ENCODE measurements around the gene CTSC. TPM values are rescaled to one million over a fixed set of nuclear protein-coding genes. Genes with fewer than 3 reads are reported as not detected.

The CTSC gene
- 10 to 100 TPM; 41.2 to 84.6 (median 46.0) TPM for total RNA-seq

- TF ChIP-seq CTCF (IDR thresholded peaks at IDR 0.05) (peak in 1 of 5 experiments; percentile 28), POLR2A (IDR thresholded peaks at IDR 0.05) (peak; percentile 25 to 67), EP300 (IDR thresholded peaks at IDR 0.05) (peak; percentile 55 to 91)
- DNase-seq (ENCODE audit: low spot score in 2 of 2): peak; percentile 89 to 90
- no peaks in the 10 kb centered on the region for H3K27me3 ChIP-seq
- peak within 1 kb of the TSS; percentile 68 to 78 (median 78) for H3K4me3 ChIP-seq
- H3K27ac ChIP-seq: peak within 1 kb of the TSS; percentile 67 to 87 (median 78)
- H3K9me3 ChIP-seq: no peaks in the 10 kb centered on the region
- 0% methylated on average over 49 to 54 of the region's 54 CpGs for WGBS, 2 donors
- peaks cover 0 to 44% (median 7%) of the 10 kb centered on the region in 4 donors for H3K4me1 ChIP-seq
- H3K36me3 ChIP-seq: no peaks in the 10 kb centered on the region
Observed at GRCh38 chr11:88337181-88337986, at the start of gene CTSC. Gene CTSC, minus strand, starts transcription at chr11:88337736. Its CDS starts 64 bp downstream, at chr11:88337672.

- peaks cover 0 to 8% (median 0%) of the 10 kb centered on the region in 4 donors for H3K4me1 ChIP-seq
- H3K4me3 ChIP-seq: no peak overlapping the region
- 95 to 96% methylated on average over 3 of the region's 3 CpGs for WGBS, 2 donors
- no peak overlapping the region for H3K27ac ChIP-seq
- no peaks in the 10 kb centered on the region for H3K27me3 ChIP-seq
- TF ChIP-seq EP300 (IDR thresholded peaks at IDR 0.05): no peak
- no peak for TF ChIP-seq POLR2A (IDR thresholded peaks at IDR 0.05)
- no peak for TF ChIP-seq CTCF (IDR thresholded peaks at IDR 0.05)
- no peaks in the 10 kb centered on the region for H3K36me3 ChIP-seq
- DNase-seq (ENCODE audit: low spot score in 2 of 2): no peak
- no peaks in the 10 kb centered on the region for H3K9me3 ChIP-seq
Observed at GRCh38 chr11:88384669-88385005, 47.1 kb upstream of the CTSC start.

DNA sequence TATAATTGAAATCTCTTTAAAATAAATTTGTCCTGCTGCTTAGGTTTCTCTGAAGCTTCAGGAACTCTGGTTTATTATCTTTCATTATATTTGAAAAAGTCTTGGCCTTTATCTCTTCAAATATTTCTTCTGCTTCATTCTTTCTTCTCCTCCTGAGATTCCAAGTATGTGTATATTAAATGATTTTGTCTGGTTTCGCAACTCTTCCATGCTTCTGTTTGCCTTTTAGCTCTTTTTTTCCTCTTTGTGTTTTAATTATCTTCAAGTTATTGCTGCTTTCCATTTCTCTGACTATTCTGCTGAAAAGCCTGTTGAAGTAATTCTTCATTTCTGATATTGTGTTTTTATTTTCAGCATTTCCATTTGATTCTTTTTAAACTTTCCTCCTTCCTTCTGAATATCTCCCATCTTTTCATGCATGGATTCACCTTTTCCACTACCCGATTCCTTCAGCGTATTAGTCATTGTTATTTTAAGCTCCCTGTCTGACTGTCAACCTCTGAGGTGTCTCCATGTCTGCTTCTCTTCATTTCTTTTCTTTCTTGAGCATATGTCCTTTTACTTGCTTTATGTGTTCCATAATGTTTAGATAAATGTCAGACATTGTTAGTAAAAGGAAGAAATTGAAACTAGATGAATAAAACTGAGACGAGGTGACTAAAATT lies 46.6 kb upstream of the CTSC start:
- TF ChIP-seq POLR2A (IDR thresholded peaks at IDR 0.05) (no peak), CTCF (IDR thresholded peaks at IDR 0.05) (no peak), EP300 (IDR thresholded peaks at IDR 0.05) (no peak)
- Histone ChIP-seq H3K4me3 (no peak overlapping the region), H3K27ac (no peak overlapping the region), H3K36me3 (no peaks in the 10 kb centered on the region), H3K27me3 (no peaks in the 10 kb centered on the region), H3K9me3 (no peaks in the 10 kb centered on the region), H3K4me1 (peaks cover 0 to 8% (median 0%) of the 10 kb centered on the region in 4 donors)
- DNase-seq (ENCODE audit: low spot score in 2 of 2): no peak
- WGBS, 2 donors: 75 to 78% methylated on average over 4 of the region's 4 CpGs

- Histone ChIP-seq H3K9me3 (no peaks in the 10 kb centered on the region), H3K36me3 (no peaks in the 10 kb centered on the region), H3K4me3 (no peak overlapping the region), H3K27ac (no peak overlapping the region), H3K4me1 (peaks cover 0 to 8% (median 0%) of the 10 kb centered on the region in 4 donors), H3K27me3 (no peaks in the 10 kb centered on the region)
- WGBS, 2 donors: 48 to 53% methylated on average over 3 of the region's 3 CpGs
- no peak for DNase-seq (ENCODE audit: low spot score in 2 of 2)
- no peak for TF ChIP-seq EP300 (IDR thresholded peaks at IDR 0.05)
- no peak for TF ChIP-seq CTCF (IDR thresholded peaks at IDR 0.05)
- no peak for TF ChIP-seq POLR2A (IDR thresholded peaks at IDR 0.05)
Observed at GRCh38 chr11:88383447-88383846, 45.9 kb upstream of the CTSC start.

GRCh38 chr11:88379130-88379529 lies 41.6 kb upstream of the CTSC start:
- Histone ChIP-seq H3K36me3 (peaks cover 0 to under 1% (median 0%) of the 10 kb centered on the region in 3 donors), H3K27me3 (no peaks in the 10 kb centered on the region), H3K4me3 (no peak overlapping the region), H3K9me3 (no peaks in the 10 kb centered on the region), H3K4me1 (peaks cover 0 to 5% (median 0%) of the 10 kb centered on the region in 4 donors), H3K27ac (no peak overlapping the region)
- no peak for TF ChIP-seq POLR2A (IDR thresholded peaks at IDR 0.05)
- no peak for TF ChIP-seq CTCF (IDR thresholded peaks at IDR 0.05)
- no peak for TF ChIP-seq EP300 (IDR thresholded peaks at IDR 0.05)
- DNase-seq (ENCODE audit: low spot score in 2 of 2): no peak
- 97% methylated on average over 3 of the region's 3 CpGs for WGBS, 2 donors
